Panc1 (cell line): Measurements from ENCODE around the gene SLC25A10. TPM values are rescaled to one million over a fixed set of nuclear protein-coding genes. Genes with fewer than 3 reads are reported as not detected.
A peak's percentile ranks its signal among the peaks of the same experiment; 100 is the strongest.

Experiments used
- ATAC-seq: fragments of 200-7000 bp; cut with Tn5 transposase; 2 replicates; pipeline ENCODE4 v1.9.1; 2020; ENCODE audit warnings: mild to moderate bottlenecking, moderate library complexity
- BruUV-seq: library from RNA; stranded (reverse); fragments of 400-500 nt; replicated peaks from 2 replicates; lab custom pipeline; 2021; lab: Mats Ljungman, UMichigan
- CTCF ChIA-PET: fragments of 300-600 bp; sonication (Branson Sonifier 250); formaldehyde crosslinking; loops from one replicate; lab custom pipeline; 2022; ENCODE audit warnings: antibody characterized with exemption; lab: Charles Lee
- POLR2A ChIA-PET: fragments of 300-600 bp; sonication (Branson Sonifier 250); formaldehyde crosslinking; loops from one replicate; lab custom pipeline; 2022; ENCODE audit warnings: antibody characterized with exemption; lab: Charles Lee
- DNase-seq: peaks from one replicate; pipeline ENCODE4 v3.0.0-alpha.2; 2010; ENCODE audit warnings: low read depth, low spot score
- H3K27ac ChIP-seq: 2 replicates; pipeline ENCODE4 v1.5.1; 2011; ENCODE audit warnings: mild to moderate bottlenecking, low read length, inconsistent platforms
- H3K27me3 ChIP-seq: fragments of 200-500 bp; sonication (Bioruptor generic); 2 replicates; pipeline ENCODE4 v1.6.0; 2014; ENCODE audit warnings: low read length, inconsistent platforms; ENCODE audit not compliant: control insufficient read depth, insufficient read depth
- H3K36me3 ChIP-seq: fragments of 200-500 bp; sonication (Bioruptor generic); 2 replicates; pipeline ENCODE4 v1.5.1; 2014; ENCODE audit warnings: inconsistent platforms, mild to moderate bottlenecking, low read length, moderate library complexity; ENCODE audit not compliant: control insufficient read depth, insufficient read depth
- H3K4me1 ChIP-seq: 2 replicates; pipeline ENCODE4 v1.5.1; 2011; ENCODE audit warnings: inconsistent platforms, mild to moderate bottlenecking, low read length, moderate library complexity; ENCODE audit not compliant: control insufficient read depth, insufficient read depth
- H3K4me3 ChIP-seq, 2 experiments: 2 replicates each; pipeline ENCODE4 v1.5.1; 2011 to 2012; ENCODE audit warnings: low read depth in 2 of 2, low read length in 2 of 2, mild to moderate bottlenecking in 2 of 2, inconsistent platforms in 1 of 2, moderate library complexity in 1 of 2
- H3K9me3 ChIP-seq: fragments of 200-500 bp; sonication (Bioruptor generic); 2 replicates; pipeline ENCODE4 v1.5.1; 2014; ENCODE audit warnings: low read depth, mild to moderate bottlenecking, inconsistent platforms, low read length, moderate library complexity; ENCODE audit not compliant: control insufficient read depth, insufficient read depth
- POLR2AphosphoS5 ChIP-seq: IDR thresholded peaks from 2 replicates; pipeline ENCODE4 v1.6.1; 2012; ENCODE audit warnings: mild to moderate bottlenecking, low read depth, low read length, moderate library complexity
- SIN3A ChIP-seq: IDR thresholded peaks from 2 replicates; pipeline ENCODE4 v1.6.1; 2012; ENCODE audit warnings: low read depth, mild to moderate bottlenecking, low read length, moderate library complexity, borderline replicate concordance; ENCODE audit not compliant: insufficient read depth
- TCF7L2 ChIP-seq: IDR thresholded peaks from 2 replicates; pipeline ENCODE4 v1.6.1; 2011; ENCODE audit warnings: mild to moderate bottlenecking, low read depth, low read length, inconsistent platforms
- in situ Hi-C: cut with HindIII; loops from 2 replicates; pipeline ENCODE4 v1.10.0; 2016; ENCODE audit warnings: low sequenced_read_pairs, low pct_unique_long_range_greater_than_20kb
- intact Hi-C: fragments of 100-400 bp; cut with micrococcal nuclease; formaldehyde crosslinking; loops from one replicate; pipeline ENCODE4 v1.10.0; 2022; ENCODE audit not compliant: unreplicated experiment
- total RNA-seq: library from RNA; stranded (reverse); gene quantifications from one replicate; pipeline ENCODE4 v1.2.1, GENCODE V29; 2021; ENCODE audit not compliant: unreplicated experiment
- TF ChIP-seq, protein P1 (sequence below): fragments of 450-650 bp; IDR thresholded peaks from 2 replicates; pipeline ENCODE4 v1.5.1; 2017; ENCODE audit warnings: mild to moderate bottlenecking
- TF ChIP-seq, protein P2 (sequence below), 2 experiments: IDR thresholded peaks; 2 replicates each; pipeline ENCODE4 v1.6.1; 2011 to 2012; ENCODE audit warnings: low read depth in 2 of 2, control low read depth in 1 of 2, low read length in 1 of 2, mild to moderate bottlenecking in 1 of 2, moderate library complexity in 1 of 2; ENCODE audit not compliant: insufficient read depth in 1 of 2

Gene SLC25A10
- total RNA-seq, 1 experiment from 2014 or later, result 81.2 TPM

DNA sequence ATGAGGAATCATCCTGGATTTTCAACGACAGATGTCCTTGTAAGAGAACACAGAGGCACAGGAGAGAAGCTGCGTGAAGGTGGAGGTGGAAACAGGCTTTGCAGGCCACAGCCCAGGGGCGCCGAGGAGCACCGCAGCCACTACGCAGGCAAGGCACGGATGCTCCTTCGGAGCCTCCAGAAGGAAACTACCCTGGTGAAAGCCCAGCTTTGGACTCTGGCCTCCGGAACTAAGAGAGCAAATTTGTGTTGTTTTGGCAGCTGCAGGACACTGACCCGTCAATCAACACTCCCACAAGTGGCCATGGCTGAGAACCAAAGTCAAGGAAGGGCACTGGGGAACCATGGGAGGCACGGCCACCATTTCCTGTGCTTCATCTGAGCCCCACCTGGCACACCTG lies 31.9 kb upstream of the SLC25A10 start:
- TF ChIP-seq, protein P1, sequence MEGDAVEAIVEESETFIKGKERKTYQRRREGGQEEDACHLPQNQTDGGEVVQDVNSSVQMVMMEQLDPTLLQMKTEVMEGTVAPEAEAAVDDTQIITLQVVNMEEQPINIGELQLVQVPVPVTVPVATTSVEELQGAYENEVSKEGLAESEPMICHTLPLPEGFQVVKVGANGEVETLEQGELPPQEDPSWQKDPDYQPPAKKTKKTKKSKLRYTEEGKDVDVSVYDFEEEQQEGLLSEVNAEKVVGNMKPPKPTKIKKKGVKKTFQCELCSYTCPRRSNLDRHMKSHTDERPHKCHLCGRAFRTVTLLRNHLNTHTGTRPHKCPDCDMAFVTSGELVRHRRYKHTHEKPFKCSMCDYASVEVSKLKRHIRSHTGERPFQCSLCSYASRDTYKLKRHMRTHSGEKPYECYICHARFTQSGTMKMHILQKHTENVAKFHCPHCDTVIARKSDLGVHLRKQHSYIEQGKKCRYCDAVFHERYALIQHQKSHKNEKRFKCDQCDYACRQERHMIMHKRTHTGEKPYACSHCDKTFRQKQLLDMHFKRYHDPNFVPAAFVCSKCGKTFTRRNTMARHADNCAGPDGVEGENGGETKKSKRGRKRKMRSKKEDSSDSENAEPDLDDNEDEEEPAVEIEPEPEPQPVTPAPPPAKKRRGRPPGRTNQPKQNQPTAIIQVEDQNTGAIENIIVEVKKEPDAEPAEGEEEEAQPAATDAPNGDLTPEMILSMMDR, result no peak
- TF ChIP-seq TCF7L2, result no peak
- TF ChIP-seq, protein P2, sequence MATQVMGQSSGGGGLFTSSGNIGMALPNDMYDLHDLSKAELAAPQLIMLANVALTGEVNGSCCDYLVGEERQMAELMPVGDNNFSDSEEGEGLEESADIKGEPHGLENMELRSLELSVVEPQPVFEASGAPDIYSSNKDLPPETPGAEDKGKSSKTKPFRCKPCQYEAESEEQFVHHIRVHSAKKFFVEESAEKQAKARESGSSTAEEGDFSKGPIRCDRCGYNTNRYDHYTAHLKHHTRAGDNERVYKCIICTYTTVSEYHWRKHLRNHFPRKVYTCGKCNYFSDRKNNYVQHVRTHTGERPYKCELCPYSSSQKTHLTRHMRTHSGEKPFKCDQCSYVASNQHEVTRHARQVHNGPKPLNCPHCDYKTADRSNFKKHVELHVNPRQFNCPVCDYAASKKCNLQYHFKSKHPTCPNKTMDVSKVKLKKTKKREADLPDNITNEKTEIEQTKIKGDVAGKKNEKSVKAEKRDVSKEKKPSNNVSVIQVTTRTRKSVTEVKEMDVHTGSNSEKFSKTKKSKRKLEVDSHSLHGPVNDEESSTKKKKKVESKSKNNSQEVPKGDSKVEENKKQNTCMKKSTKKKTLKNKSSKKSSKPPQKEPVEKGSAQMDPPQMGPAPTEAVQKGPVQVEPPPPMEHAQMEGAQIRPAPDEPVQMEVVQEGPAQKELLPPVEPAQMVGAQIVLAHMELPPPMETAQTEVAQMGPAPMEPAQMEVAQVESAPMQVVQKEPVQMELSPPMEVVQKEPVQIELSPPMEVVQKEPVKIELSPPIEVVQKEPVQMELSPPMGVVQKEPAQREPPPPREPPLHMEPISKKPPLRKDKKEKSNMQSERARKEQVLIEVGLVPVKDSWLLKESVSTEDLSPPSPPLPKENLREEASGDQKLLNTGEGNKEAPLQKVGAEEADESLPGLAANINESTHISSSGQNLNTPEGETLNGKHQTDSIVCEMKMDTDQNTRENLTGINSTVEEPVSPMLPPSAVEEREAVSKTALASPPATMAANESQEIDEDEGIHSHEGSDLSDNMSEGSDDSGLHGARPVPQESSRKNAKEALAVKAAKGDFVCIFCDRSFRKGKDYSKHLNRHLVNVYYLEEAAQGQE (IDR thresholded peaks at IDR 0.05; ENCODE audit: insufficient read depth in 1 of 2, low read depth in 2 of 2, low read length in 1 of 2), result no peak
- H3K27me3 ChIP-seq, result no peaks in the 10 kb centered on the region
- H3K36me3 ChIP-seq, result peaks cover 11% of the 10 kb centered on the region; the same call in 1 of the 2 replicates
- CTCF ChIA-PET, result interaction anchor here (0.7 kb wide), 1 partner anchor 13 kb away, joined by 5 read pairs; no protein-coding TSS in a partner anchor
- no peak overlapping the region for H3K27ac ChIP-seq
- in situ Hi-C loops (no loop called here), intact Hi-C loops (no loop called here)
- ATAC-seq (no peak), DNase-seq (no peak)
- no peak overlapping the region for H3K4me3 ChIP-seq
- POLR2A ChIA-PET, result interaction anchor here (0.6 kb wide), 1 partner anchor 116 kb away, joined by 5 read pairs; no protein-coding TSS in a partner anchor
- H3K4me1 ChIP-seq, result peaks cover 17% of the 10 kb centered on the region
- BruUV-seq, result no TSS peak
- no peaks in the 10 kb centered on the region for H3K9me3 ChIP-seq

DNA sequence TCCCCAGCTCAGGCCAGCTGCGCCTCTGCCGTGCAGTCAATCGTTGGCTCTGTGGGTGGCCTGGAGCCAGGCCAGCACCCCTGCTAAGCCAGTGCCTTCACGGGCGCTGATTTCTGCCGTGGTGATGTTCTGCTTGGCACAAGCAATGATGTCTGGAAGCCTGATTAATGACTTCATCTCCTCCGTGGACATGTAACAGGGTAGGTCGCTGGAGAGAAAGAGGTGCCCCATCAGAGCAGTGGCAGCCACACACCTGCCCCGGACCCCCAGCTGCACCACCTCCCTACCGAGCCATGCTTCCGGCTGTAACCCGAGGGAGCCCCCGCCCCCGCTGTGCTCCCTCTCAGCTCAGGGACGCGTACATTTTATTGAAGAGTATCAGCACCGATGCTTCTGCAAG lies 30.4 kb upstream of the SLC25A10 start:
- Histone ChIP-seq H3K4me1 (peaks cover 23% of the 10 kb centered on the region), H3K27me3 (no peaks in the 10 kb centered on the region), H3K36me3 (peaks cover 11% of the 10 kb centered on the region; the same call in 1 of the 2 replicates), H3K4me3 (peak overlapping the region in 1 of 2 experiments; percentile 78; a peak in 1 of 4 replicates), H3K27ac (no peak overlapping the region; the same call in 1 of the 2 replicates), H3K9me3 (no peaks in the 10 kb centered on the region)
- intact Hi-C loops (no loop called here), in situ Hi-C loops (no loop called here)
- no TSS peak for BruUV-seq
- no peak for ATAC-seq
- no peak for TF ChIP-seq SIN3A
- TF ChIP-seq, protein P1, result no peak
- TF ChIP-seq, protein P2 (IDR thresholded peaks at IDR 0.05; ENCODE audit: insufficient read depth in 1 of 2, low read depth in 2 of 2, low read length in 1 of 2), result no peak
- TF ChIP-seq TCF7L2, result no peak
- TF ChIP-seq POLR2AphosphoS5, result no peak
- CTCF ChIA-PET, result no interaction called here
- DNase-seq, result no peak
- POLR2A ChIA-PET, result no interaction called here
